ENCODE measurements around the gene ADRA2A.

GRCh38 chr10:111082102-111082975 lies 5.5 kb downstream of the ADRA2A start:
- no peak for TF ChIP-seq CTCF (IDR thresholded peaks at IDR 0.05)
- no peak for TF ChIP-seq POLR2A (IDR thresholded peaks at IDR 0.05)
- TF ChIP-seq POLR2AphosphoS5 (IDR thresholded peaks at IDR 0.05; ENCODE audit: insufficient read depth in 1 of 2, low read depth in 1 of 2), result no peak

Data from vagina (tissue), 2 donors.